Medulla oblongata (tissue), 1 donor: ENCODE measurements around the gene NEK7.
"Not testable (repeated sequence)": the region's sequence is repeated elsewhere in the genome, so short reads cannot be mapped to it uniquely, and the experiment has no call there.

Experiments
- DNase-seq: peaks from one replicate; pipeline ENCODE4 v3.0.0-alpha.2; 2015; ENCODE audit errors: extremely low spot score

NEK7 gene

DNA sequence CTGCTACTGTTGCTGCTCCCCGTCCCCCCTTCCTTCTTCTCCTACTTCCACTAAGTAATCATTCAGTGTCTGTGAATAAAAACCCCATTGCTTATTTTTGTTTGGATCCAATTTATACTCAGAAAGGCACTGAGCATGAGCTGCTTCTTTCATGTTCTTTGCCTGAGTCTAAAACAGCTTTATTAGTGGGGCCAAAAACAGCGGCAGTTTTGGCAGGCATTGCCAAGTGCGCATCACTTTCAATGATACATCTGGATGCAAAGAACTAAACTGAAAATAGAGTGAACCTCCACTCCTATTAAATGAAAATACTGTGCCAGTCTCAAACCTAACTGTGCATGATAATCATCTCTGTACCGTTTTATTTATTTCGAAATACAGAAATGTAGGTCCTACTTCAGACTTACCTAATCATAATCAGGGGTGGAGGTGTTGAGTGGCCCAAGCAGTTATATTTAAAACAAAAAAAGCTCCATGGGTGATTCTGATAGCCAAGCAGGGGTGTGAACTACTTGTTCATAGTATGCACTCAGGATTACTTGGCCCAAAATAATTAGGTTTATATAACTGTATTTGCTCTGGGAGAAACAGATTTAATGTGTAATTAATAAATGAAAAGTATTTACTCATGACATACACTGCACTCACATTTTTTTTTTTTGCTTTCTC, 48.4 kb downstream of the NEK7 start:
- DNase-seq: peak; percentile 45

- DNase-seq: no peak
These were observed 49.5 kb downstream of the NEK7 start for GRCh38 chr1:198206292-198206691.

DNA sequence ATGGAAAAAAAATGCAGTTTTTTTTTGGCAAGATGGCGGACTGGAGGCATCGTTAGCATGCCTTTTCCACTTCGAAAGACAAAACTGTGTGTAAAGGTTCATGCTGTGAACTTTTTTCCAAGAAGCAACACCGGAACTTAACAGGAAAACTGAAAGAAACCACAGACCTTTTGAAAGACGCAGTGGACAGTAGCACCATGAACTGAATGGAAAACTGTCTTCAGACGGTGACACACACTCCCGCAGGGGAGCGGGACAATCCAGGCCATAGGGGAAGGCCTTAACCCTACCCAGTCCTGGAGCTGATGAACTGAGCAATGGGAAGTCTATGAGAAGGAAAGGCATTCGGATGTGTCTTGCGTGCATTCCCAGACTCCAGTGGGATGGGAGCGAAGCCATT, 54.9 kb downstream of the NEK7 start:
- DNase-seq: no peak

DNA sequence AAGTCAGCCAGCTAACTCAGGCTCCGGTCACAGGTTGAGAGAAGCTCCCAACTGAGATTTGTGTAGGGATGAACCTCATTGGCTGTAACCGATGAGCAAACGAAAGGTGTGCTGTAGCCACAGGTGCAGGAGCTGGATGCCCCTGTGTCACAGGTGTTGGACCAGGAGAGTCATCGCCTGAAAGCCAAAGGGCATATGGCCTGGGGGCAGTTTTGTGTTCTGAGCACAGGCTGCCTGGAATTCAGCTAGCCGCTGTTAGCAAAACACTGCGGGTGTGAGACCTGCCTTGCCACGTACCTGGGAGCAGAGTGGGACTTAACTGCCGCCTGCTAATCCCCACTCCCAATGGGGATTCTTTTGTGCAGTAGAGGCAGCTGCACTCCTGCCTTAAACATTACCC, 55.3 kb downstream of the NEK7 start:
- DNase-seq: no peak

- DNase-seq: no peak
These were observed 55.9 kb downstream of the NEK7 start for GRCh38 chr1:198212675-198213074.

DNA sequence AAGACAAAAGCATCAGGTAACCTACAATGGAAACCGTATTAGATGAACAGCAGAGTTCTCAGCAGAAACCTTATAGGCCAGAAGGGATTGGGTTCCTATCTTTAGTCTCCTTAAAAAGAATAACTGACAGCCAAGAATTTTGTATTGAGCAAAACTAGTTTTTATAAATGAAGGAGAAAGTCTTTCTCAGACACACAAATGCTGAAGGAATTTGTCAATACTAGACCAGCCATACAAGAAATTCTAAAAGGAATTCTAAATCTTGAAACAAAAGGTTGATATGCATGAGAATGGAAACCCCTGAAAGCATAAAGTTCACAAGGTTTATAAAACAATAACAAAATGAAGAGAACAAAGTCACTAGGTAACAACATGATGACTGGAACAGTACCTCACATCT, 58.1 kb downstream of the NEK7 start:
- no peak for DNase-seq

- no peak for DNase-seq
These were observed 63.6 kb downstream of the NEK7 start for GRCh38 chr1:198220428-198220827.

- DNase-seq: not testable (repeated sequence)
These were observed 70.2 kb downstream of the NEK7 start for GRCh38 chr1:198227010-198227409.

- DNase-seq: not testable (repeated sequence)
These were observed 70.7 kb downstream of the NEK7 start for GRCh38 chr1:198227454-198227853.

- DNase-seq: no peak
These were observed 72.1 kb downstream of the NEK7 start for GRCh38 chr1:198228925-198229324.

DNA sequence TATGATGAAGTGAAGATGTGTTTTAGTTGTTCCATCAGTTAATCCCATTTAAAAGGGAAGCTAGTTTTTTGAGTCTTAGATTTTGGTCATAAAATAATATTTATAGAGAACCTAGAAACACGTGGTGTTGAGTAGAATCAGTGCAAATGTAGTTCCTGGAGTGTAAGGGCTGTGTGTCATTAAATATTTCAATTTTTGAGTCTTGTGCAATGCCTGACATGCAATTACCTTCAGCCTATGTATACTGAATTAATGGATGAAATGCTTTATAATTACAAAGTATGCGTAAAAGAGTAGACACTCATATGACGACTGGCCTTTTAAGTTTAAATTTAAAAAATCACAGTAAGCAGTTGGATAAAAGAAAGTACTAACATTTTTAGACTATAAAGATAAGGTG, 75.0 kb downstream of the NEK7 start:
- DNase-seq: no peak

- no peak for DNase-seq
These were observed 75.6 kb downstream of the NEK7 start for GRCh38 chr1:198232378-198232777.

DNA sequence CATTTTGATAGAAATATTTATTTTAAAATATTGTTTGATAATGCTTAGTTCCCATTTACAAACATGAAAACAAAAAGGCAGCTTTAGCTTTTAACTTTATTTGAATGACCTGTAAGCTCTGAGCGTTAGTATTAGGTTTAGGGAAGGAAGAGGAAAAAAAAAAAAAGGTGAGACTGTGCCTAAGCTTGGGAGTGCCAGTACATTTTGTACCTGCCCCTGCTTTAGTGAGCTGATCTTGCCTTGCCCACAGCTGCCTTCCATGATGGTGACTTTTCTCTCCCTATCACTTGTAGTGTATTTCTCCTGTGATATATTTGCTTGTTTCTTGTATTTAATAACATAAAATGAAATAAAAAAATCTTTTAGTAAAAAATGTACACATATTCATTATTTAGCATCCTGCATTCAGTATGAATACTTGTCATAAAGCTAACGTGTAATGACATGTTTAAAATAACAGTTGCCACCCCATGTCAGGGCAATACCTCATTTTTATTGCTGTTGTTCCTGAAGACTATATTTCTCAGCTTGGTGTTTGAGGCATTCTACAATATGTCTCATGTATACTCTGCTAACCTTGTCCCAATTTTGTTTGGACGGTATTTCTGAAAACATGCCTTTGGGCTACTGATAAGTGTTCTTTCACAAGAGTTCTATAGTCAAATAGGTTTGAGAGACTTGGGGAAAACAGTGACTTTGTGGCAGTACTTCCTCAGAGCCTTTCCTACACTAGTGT, 76.3 kb downstream of the NEK7 start:
- no peak for DNase-seq

GRCh38 chr1:198234520-198235251, 77.9 kb downstream of the NEK7 start:
- DNase-seq: no peak

- DNase-seq: peak; percentile 47
These were observed 81.3 kb downstream of the NEK7 start for GRCh38 chr1:198238121-198238520.

GRCh38 chr1:198241553-198241952, 84.8 kb downstream of the NEK7 start:
- DNase-seq: no peak

GRCh38 chr1:198244772-198245171, 88.0 kb downstream of the NEK7 start:
- DNase-seq: no peak

- no peak for DNase-seq
These were observed 88.6 kb downstream of the NEK7 start for GRCh38 chr1:198245379-198245778.

DNA sequence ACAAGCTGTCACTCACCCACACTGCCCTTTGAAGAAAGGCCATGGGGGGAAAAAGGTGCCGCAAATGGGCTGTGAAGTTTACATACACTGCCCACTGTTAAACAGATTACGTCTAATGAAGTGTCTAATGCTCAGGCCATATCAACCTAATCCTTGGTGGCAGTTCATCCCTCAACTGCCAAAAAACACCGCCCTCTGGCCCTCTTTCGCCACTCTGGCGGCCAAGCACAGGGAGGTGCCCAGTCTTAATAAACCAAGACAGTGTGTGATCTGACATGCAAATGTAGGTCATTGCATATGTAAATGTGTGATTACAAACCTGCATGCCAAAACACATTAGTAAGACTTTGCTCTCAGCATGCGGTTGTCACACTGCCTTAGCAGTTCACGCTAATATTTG, 89.5 kb downstream of the NEK7 start:
- DNase-seq: no peak

GRCh38 chr1:198253259-198253658, 96.5 kb downstream of the NEK7 start:
- DNase-seq: no peak

GRCh38 chr1:198253668-198254067, 96.9 kb downstream of the NEK7 start:
- DNase-seq: no peak

- DNase-seq: no peak
These were observed 97.7 kb downstream of the NEK7 start for GRCh38 chr1:198254521-198254920.

DNA sequence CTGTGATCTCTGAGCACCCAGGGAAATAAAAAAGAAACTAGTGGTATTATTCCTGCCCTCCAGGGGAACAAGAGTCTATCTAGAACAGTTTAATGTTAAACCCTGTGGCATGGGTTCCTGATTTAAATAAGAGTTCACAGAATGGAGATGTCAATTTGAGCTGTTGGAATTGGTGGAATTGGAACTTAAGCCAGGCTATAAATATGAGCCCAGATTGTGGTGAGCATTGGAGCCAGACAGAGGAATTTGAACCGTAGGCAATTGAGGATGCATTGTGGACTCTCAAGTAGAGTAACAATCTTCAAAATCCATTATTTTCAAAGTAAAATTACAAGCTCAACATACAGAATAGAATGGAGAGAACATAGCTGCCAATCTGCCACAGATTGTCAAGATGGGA, 98.2 kb downstream of the NEK7 start:
- no peak for DNase-seq
